HAP-1 (cell line): ENCODE results near the gene BIRC5.

Experiments used
- DNase-seq, 2 experiments: peaks; one replicate each; pipeline ENCODE4 v3.0.0-alpha.2; 2016 to 2020; ENCODE audit warnings: low spot score in 2 of 2
- H3K27me3 ChIP-seq: fragments of 250-450 bp; sonication (Bioruptor Pico); 2 replicates; pipeline ENCODE4 v1.5.1; 2020; ENCODE audit warnings: low read depth, mild to moderate bottlenecking, moderate library complexity
- H3K36me3 ChIP-seq: fragments of 250-450 bp; sonication (Bioruptor Pico); replicated peaks from 2 replicates; pipeline ENCODE4 v1.5.1; 2020; ENCODE audit warnings: mild to moderate bottlenecking
- H3K4me1 ChIP-seq: fragments of 250-450 bp; sonication (Bioruptor Pico); 2 replicates; pipeline ENCODE4 v1.5.1; 2020; ENCODE audit warnings: mild to moderate bottlenecking
- H3K4me3 ChIP-seq: fragments of 250-450 bp; sonication (Bioruptor Pico); 2 replicates; pipeline ENCODE4 v1.5.1; 2020; ENCODE audit warnings: mild to moderate bottlenecking, moderate library complexity
- H3K9me3 ChIP-seq: fragments of 250-450 bp; sonication (Bioruptor Pico); 2 replicates; pipeline ENCODE4 v1.5.1; 2020; ENCODE audit warnings: mild to moderate bottlenecking, moderate library complexity
- in situ Hi-C: fragments of 300-500 bp; cut with MboI; formaldehyde crosslinking; loops from 3 replicates; pipeline ENCODE4 v1.14.3; 2020; ENCODE audit warnings: low sequenced_read_pairs, inconsistent platforms, mixed read lengths

BIRC5 gene

DNA sequence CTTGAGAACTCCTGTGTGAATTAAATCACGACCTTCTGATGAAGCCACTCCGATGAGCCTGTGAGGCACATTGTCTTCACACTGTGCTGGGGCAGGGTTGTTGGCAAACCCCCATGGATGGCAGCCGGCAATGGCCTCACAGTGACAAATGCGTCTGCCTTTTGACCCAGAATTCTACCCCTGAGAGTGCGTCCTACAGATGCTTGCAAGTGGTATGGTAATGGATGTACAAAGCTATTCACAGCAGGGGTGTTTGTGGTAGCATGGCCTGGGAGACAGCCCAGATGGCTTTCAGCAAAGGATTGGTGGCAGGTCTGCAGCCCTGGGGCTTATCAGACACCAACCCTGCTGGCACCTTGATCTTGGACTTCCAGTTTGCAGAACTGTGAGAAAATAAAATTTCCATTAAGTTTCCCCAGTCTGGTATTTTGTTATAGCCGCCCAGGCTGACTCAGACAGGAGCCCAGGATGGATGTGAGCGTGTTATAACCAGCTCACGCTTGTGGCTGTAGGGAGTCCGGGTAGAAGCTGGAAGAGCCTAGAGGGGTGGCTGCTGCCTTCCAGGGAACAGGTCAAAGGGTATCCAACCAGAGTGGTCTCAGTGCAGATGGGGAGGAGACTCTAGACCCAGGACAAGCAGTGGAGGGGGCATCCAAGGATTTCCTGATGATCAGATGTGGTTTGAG lies 16.8 kb upstream of the BIRC5 start:
- Histone ChIP-seq H3K4me1 (peaks cover 11% of the 10 kb centered on the region), H3K9me3 (no peaks in the 10 kb centered on the region), H3K4me3 (no peak overlapping the region), H3K27me3 (no peaks in the 10 kb centered on the region), H3K36me3 (peaks cover 22% of the 10 kb centered on the region)
- no peak for DNase-seq
- in situ Hi-C loops: no loop called here

DNA sequence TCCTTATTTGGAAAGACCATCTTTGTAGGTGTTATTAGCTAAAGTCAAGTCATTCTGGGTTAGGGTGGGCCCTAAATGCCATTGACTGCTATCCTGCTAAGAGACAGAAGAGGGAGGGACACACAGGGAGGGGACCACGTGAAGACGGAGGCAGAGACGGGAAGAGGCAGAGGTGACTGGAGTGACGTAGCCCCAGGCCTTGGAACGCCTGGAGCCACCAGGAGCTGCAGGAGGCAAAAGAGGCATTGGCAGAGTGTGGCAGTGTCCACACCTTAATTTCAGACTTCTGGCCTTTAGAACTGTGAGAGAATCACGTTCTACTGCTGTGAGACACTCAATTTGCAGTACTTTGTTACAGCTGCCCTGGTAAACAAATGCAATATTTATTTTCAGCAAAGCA lies 13.6 kb upstream of the BIRC5 start:
- in situ Hi-C loops: no loop called here
- no peaks in the 10 kb centered on the region for H3K9me3 ChIP-seq
- H3K27me3 ChIP-seq: no peaks in the 10 kb centered on the region
- no peak overlapping the region for H3K4me3 ChIP-seq
- peaks cover 12% of the 10 kb centered on the region for H3K36me3 ChIP-seq
- no peaks in the 10 kb centered on the region for H3K4me1 ChIP-seq
- DNase-seq: no peak

DNA sequence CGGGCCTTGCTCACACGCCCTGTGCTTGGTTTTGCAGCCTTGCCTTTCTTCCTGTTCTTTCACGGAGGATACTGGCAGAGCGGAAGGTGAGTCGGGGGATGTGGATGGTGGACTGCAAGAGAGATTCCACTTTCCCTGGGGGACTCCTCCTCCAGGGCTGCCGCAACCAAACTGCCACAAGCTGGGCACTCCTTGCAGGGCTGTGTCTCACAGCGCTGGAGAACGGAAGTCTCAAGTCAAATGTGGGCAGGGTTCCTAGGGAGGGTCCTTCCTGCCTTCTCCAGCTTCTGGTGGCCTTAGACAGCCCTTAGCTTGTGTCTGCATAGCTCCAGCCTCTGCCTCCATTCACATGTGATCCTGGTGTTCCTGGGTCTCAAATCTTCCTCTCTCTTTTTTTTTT lies 11.4 kb upstream of the BIRC5 start:
- Histone ChIP-seq H3K4me1 (no peaks in the 10 kb centered on the region), H3K27me3 (no peaks in the 10 kb centered on the region), H3K9me3 (no peaks in the 10 kb centered on the region), H3K4me3 (no peak overlapping the region), H3K36me3 (0 out of 2 replicates have a peak, but pooled peaks cover 1% of the 10 kb centered on the region)
- no peak for DNase-seq
- in situ Hi-C loops: no loop called here

DNA sequence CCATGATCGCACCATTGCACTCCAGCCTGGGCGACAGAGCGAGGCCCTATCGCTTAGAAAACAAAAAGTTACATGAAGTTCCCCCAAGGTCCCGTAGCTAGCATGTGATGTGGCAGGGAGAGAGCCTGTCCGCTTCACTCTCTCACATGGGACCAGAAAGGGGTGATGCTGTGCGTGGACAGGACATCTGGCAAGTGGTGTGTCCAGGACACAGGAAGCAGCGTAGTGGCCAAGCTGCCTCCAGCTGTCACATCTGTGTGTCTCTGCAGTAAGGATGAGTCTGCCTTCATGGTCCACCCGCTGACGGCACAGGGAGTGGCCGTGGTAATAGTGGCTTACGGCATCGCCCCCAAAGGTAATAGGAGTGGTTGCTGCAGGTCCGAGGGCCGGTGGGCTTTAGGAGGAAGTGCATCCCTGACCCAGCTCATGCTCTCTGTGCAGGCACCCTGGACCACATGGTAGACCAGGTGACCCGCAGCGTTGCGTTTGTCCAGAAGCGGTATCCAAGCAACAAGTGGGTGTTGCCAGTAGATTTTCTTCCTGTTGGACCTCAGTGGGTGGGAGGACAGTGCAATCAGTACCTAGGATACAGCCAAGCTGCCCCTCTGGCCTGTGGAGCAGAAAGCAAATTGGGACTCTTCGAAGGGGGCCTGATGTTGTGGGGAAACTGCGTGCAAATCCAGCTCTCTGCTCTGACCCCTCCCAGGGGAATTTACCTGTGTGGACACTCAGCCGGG lies 9.5 kb upstream of the BIRC5 start:
- no peak overlapping the region for H3K4me3 ChIP-seq
- in situ Hi-C loops: no loop called here
- H3K36me3 ChIP-seq: no peaks in the 10 kb centered on the region
- no peaks in the 10 kb centered on the region for H3K4me1 ChIP-seq
- no peak for DNase-seq
- H3K9me3 ChIP-seq: no peaks in the 10 kb centered on the region
- H3K27me3 ChIP-seq: no peaks in the 10 kb centered on the region

DNA sequence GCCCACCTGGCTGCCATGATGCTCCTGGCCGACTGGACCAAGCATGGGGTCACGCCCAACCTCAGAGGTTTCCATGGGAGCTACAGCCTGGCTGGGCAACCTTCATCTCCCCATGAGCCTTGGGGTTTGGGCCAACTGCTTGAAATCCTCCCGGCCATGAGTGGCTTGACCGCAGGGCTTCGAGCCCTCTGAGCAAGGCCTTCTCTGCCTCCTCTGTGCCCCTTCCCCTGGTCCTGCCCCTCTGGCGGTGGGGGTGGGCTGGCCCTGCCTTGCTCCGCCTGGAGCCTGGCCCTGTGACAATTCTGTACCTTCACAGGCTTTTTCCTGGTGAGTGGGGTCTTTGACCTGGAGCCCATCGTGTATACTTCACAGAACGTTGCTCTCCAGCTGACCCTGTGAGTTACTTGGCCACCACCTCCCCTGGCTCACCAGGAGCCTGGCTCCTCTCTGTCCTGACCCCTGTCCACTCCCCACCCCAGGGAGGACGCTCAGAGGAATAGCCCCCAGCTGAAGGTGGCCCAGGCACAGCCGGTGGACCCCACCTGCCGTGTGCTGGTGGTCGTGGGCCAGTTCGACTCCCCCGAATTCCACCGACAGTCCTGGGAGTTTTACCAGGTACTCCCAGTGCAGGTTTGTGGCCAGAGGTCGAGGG lies 8.8 kb upstream of the BIRC5 start:
- H3K27me3 ChIP-seq: no peaks in the 10 kb centered on the region
- no peaks in the 10 kb centered on the region for H3K36me3 ChIP-seq
- no peaks in the 10 kb centered on the region for H3K4me1 ChIP-seq
- in situ Hi-C loops: no loop called here
- H3K4me3 ChIP-seq: no peak overlapping the region
- DNase-seq: no peak
- no peaks in the 10 kb centered on the region for H3K9me3 ChIP-seq

DNA sequence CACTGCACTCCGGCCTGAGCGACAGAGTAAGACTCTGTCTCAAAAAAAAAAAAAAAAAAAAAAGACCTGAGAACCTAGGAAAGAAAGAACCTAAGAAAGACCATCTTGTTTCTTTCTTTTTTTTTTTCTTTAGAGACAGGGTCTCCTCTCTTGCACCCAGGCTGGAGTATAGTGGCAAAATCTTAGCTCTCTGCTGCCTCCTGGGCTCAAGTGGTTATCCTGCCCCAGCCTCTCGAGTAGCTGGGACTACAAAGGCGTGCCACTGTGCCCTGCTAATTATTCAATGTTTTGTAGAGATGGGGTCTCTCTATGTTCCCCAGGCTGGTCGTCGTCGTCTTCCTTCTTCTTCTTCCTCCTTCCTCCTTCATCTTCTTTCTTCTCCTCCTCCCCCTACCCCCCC lies 7.8 kb upstream of the BIRC5 start:
- Histone ChIP-seq H3K4me1 (no peaks in the 10 kb centered on the region), H3K4me3 (no peak overlapping the region), H3K36me3 (no peaks in the 10 kb centered on the region), H3K9me3 (no peaks in the 10 kb centered on the region), H3K27me3 (no peaks in the 10 kb centered on the region)
- no peak for DNase-seq
- in situ Hi-C loops: no loop called here

DNA sequence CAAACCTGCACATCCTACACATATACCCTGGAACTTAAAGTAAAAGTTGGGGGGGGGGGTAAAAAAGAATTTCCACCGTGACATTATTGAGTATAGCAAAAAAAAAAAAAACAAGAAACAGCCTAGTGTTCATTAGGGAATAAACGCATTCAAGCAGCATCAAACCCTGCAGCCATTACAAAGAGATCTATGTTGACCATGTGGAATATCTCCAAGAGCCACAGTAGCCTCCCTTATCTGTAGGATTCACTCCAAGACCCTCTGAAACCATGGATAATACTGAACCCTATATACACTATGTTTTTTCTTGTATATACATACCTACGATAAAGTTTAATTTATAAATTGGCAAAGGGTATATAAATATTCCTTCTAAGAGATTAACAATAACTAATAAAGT lies 5.6 kb upstream of the BIRC5 start:
- in situ Hi-C loops: no loop called here
- DNase-seq: no peak
- no peak overlapping the region for H3K4me3 ChIP-seq
- no peaks in the 10 kb centered on the region for H3K4me1 ChIP-seq
- no peaks in the 10 kb centered on the region for H3K9me3 ChIP-seq
- no peaks in the 10 kb centered on the region for H3K36me3 ChIP-seq
- no peaks in the 10 kb centered on the region for H3K27me3 ChIP-seq

DNA sequence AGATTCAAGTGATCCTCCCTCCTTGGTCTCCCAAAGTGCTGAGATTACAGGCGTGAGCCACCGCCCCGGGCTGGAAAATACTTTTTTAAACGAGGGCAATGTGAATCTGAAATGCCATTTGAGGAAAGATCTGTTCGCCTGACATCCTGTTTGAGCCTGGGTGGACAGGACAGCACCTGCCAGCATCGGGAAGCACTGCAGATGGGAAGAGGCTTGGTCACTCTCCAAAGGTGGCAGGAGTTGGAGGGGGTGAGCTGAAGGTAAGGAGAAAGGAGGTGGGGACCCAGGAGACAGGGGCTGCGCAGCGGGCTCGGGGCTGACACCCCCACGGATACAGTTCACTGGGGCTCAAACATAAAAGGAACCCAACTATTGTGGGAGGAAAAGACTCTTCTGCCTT lies 3.9 kb upstream of the BIRC5 start:
- H3K4me3 ChIP-seq: no peak overlapping the region

DNA sequence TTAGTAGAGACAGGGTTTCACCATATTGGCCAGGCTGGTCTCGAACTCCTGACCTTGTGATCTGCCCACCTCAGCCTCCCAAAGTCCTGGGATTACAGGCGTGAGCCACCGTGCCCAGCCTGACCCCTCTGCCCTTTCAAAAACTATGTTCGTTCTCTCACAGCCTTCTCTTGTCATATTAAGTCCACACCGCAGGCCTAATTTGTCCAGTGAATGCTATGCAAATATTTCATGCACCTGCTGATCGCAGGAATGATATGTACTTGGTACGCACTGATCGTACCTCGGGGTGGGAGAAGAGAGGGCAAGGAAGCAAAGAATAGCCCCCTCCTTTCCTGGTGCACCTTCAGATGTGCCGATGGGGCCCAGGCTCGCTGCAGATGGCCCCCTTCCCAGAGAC lies 3.0 kb upstream of the BIRC5 start:
- DNase-seq: no peak
- no peaks in the 10 kb centered on the region for H3K9me3 ChIP-seq
- in situ Hi-C loops: no loop called here
- no peak overlapping the region for H3K4me3 ChIP-seq
- H3K36me3 ChIP-seq: peaks cover 13% of the 10 kb centered on the region
- H3K4me1 ChIP-seq: peaks cover 8% of the 10 kb centered on the region
- H3K27me3 ChIP-seq: no peaks in the 10 kb centered on the region

More for the DNA sequence above, 3.9 kb upstream of the BIRC5 start:
- Histone ChIP-seq H3K4me1 (no peaks in the 10 kb centered on the region), H3K9me3 (no peaks in the 10 kb centered on the region), H3K27me3 (no peaks in the 10 kb centered on the region), H3K36me3 (peaks cover 6% of the 10 kb centered on the region)
- no peak for DNase-seq
- in situ Hi-C loops: no loop called here

DNA sequence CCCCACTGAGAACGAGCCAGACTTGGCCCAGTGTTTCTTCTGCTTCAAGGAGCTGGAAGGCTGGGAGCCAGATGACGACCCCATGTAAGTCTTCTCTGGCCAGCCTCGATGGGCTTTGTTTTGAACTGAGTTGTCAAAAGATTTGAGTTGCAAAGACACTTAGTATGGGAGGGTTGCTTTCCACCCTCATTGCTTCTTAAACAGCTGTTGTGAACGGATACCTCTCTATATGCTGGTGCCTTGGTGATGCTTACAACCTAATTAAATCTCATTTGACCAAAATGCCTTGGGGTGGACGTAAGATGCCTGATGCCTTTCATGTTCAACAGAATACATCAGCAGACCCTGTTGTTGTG lies 631 bp downstream of the BIRC5 start:
- H3K9me3 ChIP-seq: no peaks in the 10 kb centered on the region
- no peak for DNase-seq
- H3K4me3 ChIP-seq: peak overlapping the region; percentile 96
- H3K27me3 ChIP-seq: no peaks in the 10 kb centered on the region
- peaks cover 12% of the 10 kb centered on the region for H3K4me1 ChIP-seq
- peaks cover 48% of the 10 kb centered on the region for H3K36me3 ChIP-seq
- in situ Hi-C loops: no loop called here

DNA sequence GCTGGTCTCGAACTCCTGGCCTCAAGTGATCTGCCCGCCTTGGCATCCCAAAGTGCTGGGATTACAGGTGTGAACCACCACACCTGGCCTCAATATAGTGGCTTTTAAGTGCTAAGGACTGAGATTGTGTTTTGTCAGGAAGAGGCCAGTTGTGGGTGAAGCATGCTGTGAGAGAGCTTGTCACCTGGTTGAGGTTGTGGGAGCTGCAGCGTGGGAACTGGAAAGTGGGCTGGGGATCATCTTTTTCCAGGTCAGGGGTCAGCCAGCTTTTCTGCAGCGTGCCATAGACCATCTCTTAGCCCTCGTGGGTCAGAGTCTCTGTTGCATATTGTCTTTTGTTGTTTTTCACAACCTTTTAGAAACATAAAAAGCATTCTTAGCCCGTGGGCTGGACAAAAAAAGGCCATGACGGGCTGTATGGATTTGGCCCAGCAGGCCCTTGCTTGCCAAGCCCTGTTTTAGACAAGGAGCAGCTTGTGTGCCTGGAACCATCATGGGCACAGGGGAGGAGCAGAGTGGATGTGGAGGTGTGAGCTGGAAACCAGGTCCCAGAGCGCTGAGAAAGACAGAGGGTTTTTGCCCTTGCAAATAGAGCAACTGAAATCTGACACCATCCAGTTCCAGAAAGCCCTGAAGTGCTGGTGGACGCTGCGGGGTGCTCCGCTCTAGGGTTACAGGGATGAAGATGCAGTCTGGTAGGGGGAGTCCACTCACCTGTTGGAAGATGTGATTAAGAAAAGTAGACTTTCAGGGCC lies 5.5 kb downstream of the BIRC5 start:
- H3K4me1 ChIP-seq: peaks cover 12% of the 10 kb centered on the region
- H3K9me3 ChIP-seq: no peaks in the 10 kb centered on the region
- peaks cover 86% of the 10 kb centered on the region for H3K36me3 ChIP-seq
- H3K4me3 ChIP-seq: no peak overlapping the region
- H3K27me3 ChIP-seq: no peaks in the 10 kb centered on the region
- DNase-seq: no peak
- in situ Hi-C loops: no loop called here

DNA sequence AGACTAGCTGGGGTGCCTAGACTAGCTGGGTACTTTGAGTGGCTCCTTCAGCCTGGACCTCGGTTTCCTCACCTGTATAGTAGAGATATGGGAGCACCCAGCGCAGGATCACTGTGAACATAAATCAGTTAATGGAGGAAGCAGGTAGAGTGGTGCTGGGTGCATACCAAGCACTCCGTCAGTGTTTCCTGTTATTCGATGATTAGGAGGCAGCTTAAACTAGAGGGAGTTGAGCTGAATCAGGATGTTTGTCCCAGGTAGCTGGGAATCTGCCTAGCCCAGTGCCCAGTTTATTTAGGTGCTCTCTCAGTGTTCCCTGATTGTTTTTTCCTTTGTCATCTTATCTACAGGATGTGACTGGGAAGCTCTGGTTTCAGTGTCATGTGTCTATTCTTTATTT lies 9.0 kb downstream of the BIRC5 start:
- H3K36me3 ChIP-seq: peaks cover 66% of the 10 kb centered on the region
- no peaks in the 10 kb centered on the region for H3K9me3 ChIP-seq
- 0 out of 2 replicates have a peak, but pooled peaks cover 6% of the 10 kb centered on the region for H3K27me3 ChIP-seq
- no peak overlapping the region for H3K4me3 ChIP-seq
- in situ Hi-C loops: no loop called here
- H3K4me1 ChIP-seq: no peaks in the 10 kb centered on the region
- DNase-seq: no peak

DNA sequence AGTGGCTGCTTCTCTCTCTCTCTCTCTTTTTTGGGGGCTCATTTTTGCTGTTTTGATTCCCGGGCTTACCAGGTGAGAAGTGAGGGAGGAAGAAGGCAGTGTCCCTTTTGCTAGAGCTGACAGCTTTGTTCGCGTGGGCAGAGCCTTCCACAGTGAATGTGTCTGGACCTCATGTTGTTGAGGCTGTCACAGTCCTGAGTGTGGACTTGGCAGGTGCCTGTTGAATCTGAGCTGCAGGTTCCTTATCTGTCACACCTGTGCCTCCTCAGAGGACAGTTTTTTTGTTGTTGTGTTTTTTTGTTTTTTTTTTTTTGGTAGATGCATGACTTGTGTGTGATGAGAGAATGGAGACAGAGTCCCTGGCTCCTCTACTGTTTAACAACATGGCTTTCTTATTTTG lies 9.7 kb downstream of the BIRC5 start:
- Histone ChIP-seq H3K27me3 (0 out of 2 replicates have a peak, but pooled peaks cover 6% of the 10 kb centered on the region), H3K4me3 (no peak overlapping the region), H3K36me3 (peaks cover 59% of the 10 kb centered on the region), H3K4me1 (no peaks in the 10 kb centered on the region), H3K9me3 (no peaks in the 10 kb centered on the region)
- in situ Hi-C loops: no loop called here
- no peak for DNase-seq
